Esophagus (tissue), 2 donors: ENCODE results near the gene IL1RN. TPM values are rescaled to one million over a fixed set of nuclear protein-coding genes. Genes with fewer than 3 reads are reported as not detected.

Experiments used
- H3K27ac ChIP-seq, 2 donors: one replicate each; pipeline ENCODE4 v1.5.1; 2013; ENCODE audit warnings: low read depth in 2 of 2, mild to moderate bottlenecking in 2 of 2, inconsistent platforms in 1 of 2, low read length in 1 of 2, moderate library complexity in 1 of 2
- H3K27me3 ChIP-seq, 2 donors: one replicate each; pipeline ENCODE4 v1.6.1; 2013; ENCODE audit warnings: low read length in 2 of 2, control low read depth in 1 of 2, mild to moderate bottlenecking in 1 of 2; ENCODE audit not compliant: insufficient read depth in 2 of 2, control insufficient read depth in 1 of 2
- H3K36me3 ChIP-seq, 2 donors: one replicate each; pipeline ENCODE4 v1.6.1; 2013; ENCODE audit warnings: low read length in 1 of 2; ENCODE audit not compliant: control insufficient read depth in 2 of 2, insufficient read depth in 2 of 2
- H3K4me1 ChIP-seq, 2 donors: one replicate each; pipeline ENCODE4 v1.6.1; 2013; ENCODE audit warnings: low read length in 1 of 2; ENCODE audit not compliant: control insufficient read depth in 2 of 2, insufficient read depth in 2 of 2
- H3K4me3 ChIP-seq, 2 donors: one replicate each; pipeline ENCODE4 v1.5.1; 2013; ENCODE audit warnings: low read length in 2 of 2, mild to moderate bottlenecking in 2 of 2, low read depth in 1 of 2, moderate library complexity in 1 of 2
- H3K9me3 ChIP-seq, 2 donors: one replicate each; pipeline ENCODE4 v1.6.1; 2013; ENCODE audit warnings: mild to moderate bottlenecking in 2 of 2, low read depth in 1 of 2, low read length in 1 of 2, moderate library complexity in 1 of 2; ENCODE audit not compliant: control insufficient read depth in 2 of 2, insufficient read depth in 1 of 2
- WGBS, 2 donors: extraction: QIAGEN DNeasy Blood & Tissue Kit; methylation state at CpG; one replicate each; pipeline ENCODE4 v1.1.7; 2013; 5-methylcytosine and 5-hydroxymethylcytosine counted together
- polyA plus RNA-seq, 2 donors: library from polyadenylated mRNA; stranded (reverse); fragments of 200-250 nt; gene quantifications; one replicate each; pipeline ENCODE4 v1.2.3, GENCODE V29; 2013
- donor health status: healthy with polysubstance abuse.
- donor health status: Bipolar disorder and iron deficiency.

Gene IL1RN
- polyA plus RNA-seq, 2 donors = 1,363 to 2,112 TPM

DNA sequence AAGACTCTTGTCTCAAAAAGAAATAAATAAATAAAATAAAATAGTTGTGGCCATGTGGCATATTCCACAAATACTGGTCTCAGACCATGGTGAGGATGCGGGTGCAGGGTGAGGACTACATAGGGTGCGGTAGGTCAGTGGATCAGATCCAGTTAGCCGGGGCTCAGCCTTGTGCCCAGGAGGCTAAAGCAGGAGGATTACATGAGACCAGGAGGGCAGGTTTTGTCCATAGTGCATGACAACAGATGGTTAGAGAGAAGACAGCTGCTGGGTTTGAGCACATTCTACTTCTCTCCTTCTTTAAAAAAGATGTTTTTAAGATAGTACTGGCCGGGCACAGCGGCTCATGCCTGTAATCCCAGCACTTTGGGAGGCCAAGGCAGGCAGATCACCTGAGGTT lies 33.6 kb downstream of the IL1RN start:
- 83 to 92% methylated on average over 5 of the region's 5 CpGs for WGBS, 2 donors
- Histone ChIP-seq H3K27me3 (no peaks in the 10 kb centered on the region), H3K4me1 (peaks cover 0 to 8% of the 10 kb centered on the region in 2 donors), H3K27ac (no peak overlapping the region), H3K36me3 (no peaks in the 10 kb centered on the region), H3K9me3 (no peaks in the 10 kb centered on the region), H3K4me3 (no peak overlapping the region)

DNA sequence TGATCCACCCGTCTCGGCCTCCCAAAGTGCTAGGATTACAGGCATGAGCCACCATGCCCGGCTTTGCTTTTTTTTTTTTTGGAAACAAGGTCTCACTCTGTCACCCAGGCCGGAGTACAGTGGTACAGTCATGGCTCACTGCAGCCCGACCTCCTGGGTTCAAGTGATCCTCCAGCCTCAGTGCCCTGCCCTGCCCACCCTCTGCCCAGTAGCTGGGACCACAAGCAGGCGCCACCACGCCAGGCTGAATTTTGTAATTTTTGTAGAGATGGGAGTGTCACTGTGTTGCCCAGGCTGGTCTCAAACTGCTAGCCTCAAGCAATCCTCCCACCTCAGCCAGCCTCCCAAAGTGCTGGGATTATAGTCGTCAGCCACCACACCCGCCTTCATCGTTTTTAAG lies 34.8 kb downstream of the IL1RN start:
- no peaks in the 10 kb centered on the region for H3K27me3 ChIP-seq
- H3K9me3 ChIP-seq = no peaks in the 10 kb centered on the region
- 80 to 88% methylated on average over 10 of the region's 10 CpGs for WGBS, 2 donors
- no peak overlapping the region for H3K27ac ChIP-seq
- H3K4me3 ChIP-seq = no peak overlapping the region
- peaks cover 0 to 8% of the 10 kb centered on the region in 2 donors for H3K4me1 ChIP-seq
- no peaks in the 10 kb centered on the region for H3K36me3 ChIP-seq

DNA sequence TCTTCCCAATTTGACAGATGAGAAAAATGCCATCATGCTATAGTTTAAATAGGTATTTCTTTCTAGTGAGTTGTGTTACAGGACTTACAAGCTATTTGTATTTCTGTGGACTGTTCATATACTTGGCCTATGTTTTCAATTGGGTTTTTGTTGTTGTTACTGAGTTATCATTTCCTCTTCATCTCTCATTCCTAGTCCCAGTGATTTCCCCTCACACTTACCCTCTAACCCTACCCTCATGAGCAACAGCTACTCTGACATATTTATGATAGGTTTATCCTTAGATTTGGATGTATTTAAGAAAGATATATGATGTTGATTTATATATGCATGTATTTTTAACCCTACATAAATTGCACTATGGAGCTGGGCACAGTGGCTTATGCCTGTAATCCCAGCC lies 35.5 kb downstream of the IL1RN start:
- no peaks in the 10 kb centered on the region for H3K27me3 ChIP-seq
- no peaks in the 10 kb centered on the region for H3K9me3 ChIP-seq
- no peak overlapping the region for H3K4me3 ChIP-seq
- peaks cover 0 to 5% of the 10 kb centered on the region in 2 donors for H3K4me1 ChIP-seq
- no peak overlapping the region for H3K27ac ChIP-seq
- no peaks in the 10 kb centered on the region for H3K36me3 ChIP-seq

DNA sequence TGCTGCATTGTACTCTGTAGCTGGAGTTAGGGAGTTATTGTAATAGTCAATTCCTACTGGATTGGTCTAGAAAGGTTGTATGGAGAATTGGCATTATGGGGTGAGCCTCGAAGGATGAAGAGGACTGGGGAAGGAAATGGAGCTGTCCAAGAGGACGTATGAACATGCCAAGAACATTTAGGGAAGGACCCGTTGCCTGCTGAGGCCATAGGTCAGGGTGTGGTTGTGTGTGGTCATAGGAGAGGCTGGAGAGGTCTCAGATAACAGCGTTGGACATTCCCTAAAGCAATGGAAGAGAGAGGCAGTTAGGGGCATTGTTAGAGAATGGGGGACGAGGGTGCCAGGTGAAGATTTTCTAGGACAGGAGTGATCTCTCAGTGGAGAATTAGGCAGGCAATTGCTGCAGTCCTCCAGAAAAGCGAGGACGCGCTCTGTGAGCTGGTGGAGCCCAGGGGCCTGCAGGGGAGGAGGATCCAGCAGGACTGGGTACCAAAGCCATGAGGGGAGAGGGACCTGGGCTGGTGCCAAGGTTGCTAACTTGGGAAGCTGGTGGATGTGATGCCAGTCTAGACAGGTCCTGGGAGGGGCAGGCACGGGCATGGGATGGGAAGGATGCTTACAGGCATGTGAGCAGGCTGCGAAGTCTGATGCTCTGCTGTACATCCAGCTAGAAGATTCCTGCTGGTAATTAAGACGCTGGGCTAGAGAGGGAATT lies 37.0 kb downstream of the IL1RN start:
- Histone ChIP-seq H3K4me1 (peaks cover 0 to 5% of the 10 kb centered on the region in 2 donors), H3K4me3 (no peak overlapping the region), H3K9me3 (no peaks in the 10 kb centered on the region), H3K27me3 (no peaks in the 10 kb centered on the region), H3K36me3 (no peaks in the 10 kb centered on the region), H3K27ac (no peak overlapping the region)
- 49 to 65% methylated on average over 11 of the region's 11 CpGs for WGBS, 2 donors

DNA sequence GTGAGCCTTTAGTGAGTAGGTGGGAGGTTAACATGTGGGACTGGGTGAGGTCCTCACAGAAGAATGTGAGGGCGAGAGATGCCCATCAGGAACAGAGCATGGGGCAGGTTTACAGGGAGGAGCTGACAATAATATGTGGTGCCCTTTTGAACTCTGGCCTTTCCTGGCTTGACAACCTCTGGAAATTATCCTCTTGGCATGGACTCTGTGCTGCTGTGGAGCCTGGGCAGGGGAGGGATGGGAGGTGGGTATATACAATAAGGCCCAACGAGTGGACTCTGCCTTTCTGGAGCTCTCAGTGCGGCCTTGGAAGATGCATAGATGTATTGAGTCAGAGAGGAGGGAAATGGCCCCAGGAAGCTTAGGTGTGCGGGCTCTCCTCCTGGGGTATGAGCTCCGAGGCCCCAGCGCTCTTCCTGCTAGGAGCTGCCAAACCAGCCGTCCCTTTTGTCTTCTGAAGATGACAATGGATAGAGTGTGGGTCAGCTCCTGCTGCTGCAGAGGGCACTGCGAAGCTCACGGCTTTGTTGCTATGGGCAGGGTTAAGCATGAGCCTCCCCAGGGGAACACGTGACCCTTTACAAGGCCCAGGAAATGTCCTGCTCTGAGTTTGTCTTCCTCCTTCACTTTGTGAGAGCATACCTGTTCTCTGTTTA lies 37.7 kb downstream of the IL1RN start:
- no peak overlapping the region for H3K27ac ChIP-seq
- H3K4me1 ChIP-seq = peaks cover 0 to 5% of the 10 kb centered on the region in 2 donors
- WGBS, 2 donors = 73 to 83% methylated on average over 10 of the region's 10 CpGs
- no peaks in the 10 kb centered on the region for H3K36me3 ChIP-seq
- H3K4me3 ChIP-seq = no peak overlapping the region
- no peaks in the 10 kb centered on the region for H3K9me3 ChIP-seq
- no peaks in the 10 kb centered on the region for H3K27me3 ChIP-seq

DNA sequence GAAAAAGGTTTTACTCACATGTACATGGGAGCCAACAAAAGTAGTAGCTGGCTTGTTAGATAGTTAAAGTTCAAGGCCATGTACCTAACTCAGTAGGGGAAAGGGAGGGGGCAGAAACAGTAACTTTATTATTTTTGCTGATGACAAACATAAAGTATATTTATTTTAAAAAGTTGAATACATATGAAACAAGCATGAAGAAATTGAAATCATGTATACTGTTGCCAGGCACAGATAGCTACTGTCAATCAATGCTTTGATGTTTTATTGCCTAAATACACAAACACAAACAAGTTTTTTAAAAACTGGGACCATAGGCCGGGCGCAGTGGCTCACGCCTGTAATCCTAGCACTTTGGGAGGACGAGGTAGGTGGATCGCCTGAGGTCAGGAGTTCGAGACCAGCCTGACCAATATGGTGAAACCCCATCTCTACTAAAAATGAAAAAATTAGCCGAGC lies 38.8 kb downstream of the IL1RN start:
- Histone ChIP-seq H3K4me3 (no peak overlapping the region), H3K36me3 (no peaks in the 10 kb centered on the region), H3K27ac (no peak overlapping the region), H3K4me1 (peaks cover 0 to 5% of the 10 kb centered on the region in 2 donors), H3K9me3 (no peaks in the 10 kb centered on the region), H3K27me3 (no peaks in the 10 kb centered on the region)
- WGBS, 2 donors = 96 to 97% methylated on average over 7 of the region's 7 CpGs

DNA sequence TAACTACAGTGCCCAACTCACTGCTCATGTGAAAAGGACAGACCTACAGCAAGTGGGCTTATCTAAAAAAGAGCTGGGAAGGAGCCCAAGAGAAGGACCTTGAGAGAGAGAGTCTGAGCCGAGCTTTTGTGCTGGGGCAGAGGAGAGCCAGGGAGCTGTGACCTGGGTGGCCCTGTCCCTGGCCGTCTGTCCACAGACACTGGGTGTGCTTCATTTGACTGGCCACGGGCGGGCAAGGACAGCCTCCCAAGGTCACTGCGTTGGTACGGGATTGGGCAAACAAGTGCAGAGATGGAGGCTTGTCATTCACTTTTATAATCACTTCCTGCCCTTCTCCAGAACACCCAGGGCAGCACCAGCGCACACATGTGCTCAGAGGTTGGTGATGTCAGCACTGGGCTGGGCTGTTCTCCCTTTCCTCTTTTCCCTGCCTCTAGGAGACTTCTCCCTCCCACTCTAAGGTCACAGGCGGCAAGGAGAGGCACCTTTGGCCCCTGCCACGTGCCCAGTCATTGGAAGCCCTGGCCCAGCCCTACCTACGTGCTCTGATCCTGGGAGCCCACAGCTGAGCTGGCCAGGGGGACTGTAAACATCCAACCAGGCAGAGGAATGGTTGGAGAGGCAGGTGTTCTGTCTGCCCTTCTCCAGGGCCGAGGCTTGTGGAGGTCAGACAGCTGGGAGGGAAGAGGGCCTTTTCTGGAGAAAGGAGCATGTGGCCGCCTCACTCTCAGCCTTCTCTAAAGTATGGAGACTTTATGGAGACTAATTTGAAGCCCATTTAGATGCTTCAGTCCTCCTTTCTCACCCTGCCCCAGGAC lies 39.9 kb downstream of the IL1RN start:
- WGBS, 2 donors = 52 to 71% methylated on average over 12 of the region's 12 CpGs
- Histone ChIP-seq H3K36me3 (no peaks in the 10 kb centered on the region), H3K27me3 (no peaks in the 10 kb centered on the region), H3K9me3 (no peaks in the 10 kb centered on the region), H3K27ac (no peak overlapping the region), H3K4me1 (peaks cover 0 to 5% of the 10 kb centered on the region in 2 donors), H3K4me3 (no peak overlapping the region)

DNA sequence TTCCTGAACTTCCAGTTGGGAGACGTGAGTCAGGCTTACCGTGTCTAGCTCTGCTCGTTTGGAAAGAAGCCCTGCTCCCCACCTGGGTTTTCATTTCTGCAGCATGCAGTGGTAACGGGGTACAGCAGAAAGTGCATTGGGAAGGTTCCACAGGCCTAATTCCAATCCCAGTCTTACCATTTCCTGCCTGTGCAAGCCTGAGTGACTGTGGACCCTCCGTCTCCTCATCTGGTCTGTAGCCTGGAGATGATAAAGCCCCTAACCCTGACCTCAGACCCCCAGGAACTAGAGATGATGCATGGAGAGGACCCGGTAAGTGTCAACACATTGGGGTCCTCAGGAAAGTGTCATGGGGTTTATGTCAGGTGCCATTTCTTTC lies 40.6 kb downstream of the IL1RN start:
- Histone ChIP-seq H3K4me3 (no peak overlapping the region), H3K27ac (no peak overlapping the region)
- 72 to 84% methylated on average over 6 of the region's 6 CpGs for WGBS, 2 donors

DNA sequence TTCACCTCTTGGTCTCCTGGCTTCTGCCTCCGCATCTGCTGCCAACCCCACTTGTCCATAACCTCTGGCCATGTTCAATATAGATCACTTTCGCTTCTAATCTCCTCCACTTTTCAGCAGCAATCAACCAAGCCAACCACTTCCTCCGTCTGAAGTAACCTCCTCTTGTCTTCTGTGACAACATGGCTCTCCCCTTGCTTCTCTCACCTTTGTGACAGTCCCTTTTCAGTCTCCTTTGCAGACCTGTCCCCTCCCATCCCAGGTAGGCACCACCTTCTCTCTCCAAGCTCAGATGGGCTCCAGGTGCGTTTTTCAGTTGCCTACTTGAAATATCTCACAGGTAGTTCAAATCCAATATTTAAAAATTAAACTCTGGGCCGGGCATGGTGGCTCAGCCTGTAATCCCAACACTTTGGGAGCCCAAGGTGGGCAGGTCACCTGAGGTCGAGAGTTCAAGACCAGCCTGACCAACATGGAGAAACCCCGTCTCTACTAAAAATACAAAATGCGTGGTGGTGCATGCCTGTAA lies 41.7 kb downstream of the IL1RN start:
- Histone ChIP-seq H3K27ac (no peak overlapping the region), H3K4me1 (peaks cover 0 to 5% of the 10 kb centered on the region in 2 donors), H3K4me3 (no peak overlapping the region), H3K36me3 (peaks cover 0 to 2% of the 10 kb centered on the region in 2 donors), H3K9me3 (no peaks in the 10 kb centered on the region), H3K27me3 (no peaks in the 10 kb centered on the region)
- 89 to 95% methylated on average over 8 of the region's 8 CpGs for WGBS, 2 donors

More for the DNA sequence above, 40.6 kb downstream of the IL1RN start:
- H3K9me3 ChIP-seq = no peaks in the 10 kb centered on the region
- peaks cover 0 to 2% of the 10 kb centered on the region in 2 donors for H3K36me3 ChIP-seq
- no peaks in the 10 kb centered on the region for H3K27me3 ChIP-seq
- peaks cover 0 to 5% of the 10 kb centered on the region in 2 donors for H3K4me1 ChIP-seq
